Nucleus accumbens (tissue), 56 donors: ENCODE data around the gene LRIG1.

Experiments
- DNase-seq, 56 donors: peaks; one replicate each; lab custom pipeline; 2025; lab: John Stamatoyannopoulos, UW

Gene LRIG1

DNA sequence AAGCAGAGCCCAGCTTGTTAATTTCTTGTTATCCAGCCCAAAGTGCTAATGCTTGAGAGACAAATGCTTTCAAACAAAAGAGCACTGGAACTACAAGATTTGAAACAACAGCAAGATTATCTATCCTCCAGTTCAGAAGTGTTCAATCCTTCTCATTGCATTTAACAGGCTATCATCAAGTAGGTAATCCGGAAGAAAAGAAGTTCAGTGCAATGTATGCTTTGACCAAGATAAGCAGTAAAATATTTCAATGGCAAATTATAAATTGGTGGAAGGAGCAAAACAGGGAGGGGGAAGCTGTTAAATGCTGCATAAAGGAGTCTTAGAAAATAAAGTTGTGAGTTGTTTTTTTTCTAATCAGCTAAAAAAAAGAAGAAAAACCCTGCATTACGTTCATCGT is 8.8 kb downstream of the LRIG1 start:
- no peak for DNase-seq

DNA sequence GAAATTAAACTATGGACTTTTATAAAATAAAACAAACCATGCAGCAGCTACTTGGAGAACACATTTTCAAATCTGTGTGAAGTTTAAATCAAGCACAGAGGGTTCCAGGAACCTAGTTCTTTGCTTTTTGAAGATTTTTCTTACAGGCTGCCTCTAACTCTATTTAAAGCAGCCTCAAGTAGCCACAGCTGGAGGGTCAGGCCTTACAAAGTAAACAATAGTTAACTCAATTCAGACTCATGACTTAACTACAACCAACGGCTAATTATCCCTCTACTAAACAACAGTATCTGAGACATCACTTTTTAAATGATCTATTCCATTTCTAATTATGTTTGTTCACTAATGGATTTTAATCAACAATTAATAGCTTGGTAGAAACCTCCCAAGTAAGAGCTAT is 9.8 kb downstream of the LRIG1 start:
- DNase-seq: no peak

DNA sequence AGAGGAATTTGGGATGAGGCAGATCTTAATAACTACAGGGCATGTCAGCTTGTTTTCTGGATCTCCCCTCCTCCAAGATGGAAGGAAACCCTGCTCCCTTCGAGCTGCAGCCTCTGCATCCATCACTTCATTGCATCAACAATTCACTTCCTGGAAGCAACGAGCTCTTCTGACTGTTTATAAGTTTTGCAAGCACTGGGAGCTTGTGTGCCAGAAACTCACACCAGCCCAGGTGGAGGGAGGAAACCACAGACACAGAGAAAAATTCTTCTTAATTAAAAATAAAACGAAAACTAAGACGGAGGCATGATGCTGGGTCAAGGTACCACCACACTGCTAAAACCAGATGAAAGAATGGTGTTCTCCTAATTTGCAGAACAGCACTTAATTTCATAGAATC is 10.6 kb downstream of the LRIG1 start:
- no peak for DNase-seq

DNA sequence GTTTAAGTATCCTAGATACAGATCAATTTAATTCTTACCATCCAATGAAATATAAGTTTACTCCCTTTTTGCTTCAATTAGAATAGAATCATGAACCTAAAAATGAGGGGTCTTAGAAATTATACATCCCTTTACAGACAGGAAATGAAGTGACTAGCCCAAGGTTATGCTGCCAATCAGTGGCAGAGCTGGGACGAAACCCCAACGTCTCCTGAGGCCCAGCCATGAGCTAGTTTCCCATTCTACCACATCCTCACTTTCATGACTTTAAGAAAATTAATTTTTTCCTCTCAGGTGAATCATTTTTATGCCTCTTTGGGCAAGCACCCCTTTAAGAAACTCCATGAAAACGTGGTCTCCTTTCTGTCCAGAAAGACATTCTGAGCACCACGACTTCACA is 11.2 kb downstream of the LRIG1 start:
- no peak for DNase-seq

DNA sequence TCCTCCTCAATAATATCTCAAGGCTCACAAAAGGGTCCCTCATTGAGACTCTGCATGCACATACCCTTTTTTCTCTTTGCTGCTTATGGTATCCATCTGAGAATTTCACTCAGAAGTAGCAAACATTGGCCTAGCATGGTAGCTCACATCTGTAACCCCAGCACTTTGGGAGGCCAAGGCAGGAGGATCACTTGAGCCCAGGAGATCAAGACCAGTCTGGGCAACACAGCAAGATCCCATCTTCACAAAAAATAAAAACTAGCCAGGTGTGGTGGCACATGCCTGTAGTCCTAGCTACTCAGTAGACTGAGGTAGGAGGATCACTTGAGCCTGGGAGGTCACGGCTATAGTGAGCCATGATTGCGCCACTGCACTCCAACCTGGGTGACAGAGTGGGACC is 11.7 kb downstream of the LRIG1 start:
- DNase-seq: no peak

DNA sequence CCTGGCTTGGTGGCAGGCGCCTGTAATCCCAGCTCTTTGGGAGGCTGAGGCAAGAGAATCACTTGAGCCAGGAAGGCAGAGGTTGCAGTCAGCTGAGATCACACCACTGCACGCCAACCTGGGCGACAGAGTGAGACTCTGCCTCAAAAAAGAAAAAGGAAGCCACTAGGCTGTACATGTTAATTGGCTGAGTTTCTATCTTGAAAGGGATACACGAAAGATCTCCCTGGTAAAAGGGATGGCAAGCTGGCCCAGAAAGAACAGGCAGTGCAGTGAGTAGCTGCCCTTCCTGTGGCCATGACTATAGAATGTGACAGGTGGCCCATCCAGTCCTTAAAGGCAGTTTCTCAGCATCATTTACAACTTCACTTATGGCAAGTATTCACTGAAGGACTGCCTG is 12.3 kb downstream of the LRIG1 start:
- DNase-seq: no peak

DNA sequence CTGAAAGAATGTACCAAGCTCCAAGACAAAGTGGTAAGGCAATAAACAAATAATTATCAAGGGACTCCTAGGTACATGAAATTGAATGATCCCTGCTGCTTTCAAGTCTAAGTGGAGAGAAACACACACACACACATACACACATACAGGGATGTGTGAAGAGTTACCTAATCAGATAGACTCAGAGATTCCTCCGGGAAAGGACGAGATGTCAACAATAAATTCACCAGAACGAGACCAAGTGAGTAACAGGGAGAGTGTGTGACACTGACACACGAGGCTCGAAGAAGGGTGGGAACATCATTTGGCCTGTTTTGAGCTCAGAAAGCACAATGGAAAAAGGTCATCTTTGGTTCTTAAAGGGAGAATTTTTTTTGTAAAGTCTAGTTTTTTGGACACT is 13.4 kb downstream of the LRIG1 start:
- DNase-seq: no peak

DNA sequence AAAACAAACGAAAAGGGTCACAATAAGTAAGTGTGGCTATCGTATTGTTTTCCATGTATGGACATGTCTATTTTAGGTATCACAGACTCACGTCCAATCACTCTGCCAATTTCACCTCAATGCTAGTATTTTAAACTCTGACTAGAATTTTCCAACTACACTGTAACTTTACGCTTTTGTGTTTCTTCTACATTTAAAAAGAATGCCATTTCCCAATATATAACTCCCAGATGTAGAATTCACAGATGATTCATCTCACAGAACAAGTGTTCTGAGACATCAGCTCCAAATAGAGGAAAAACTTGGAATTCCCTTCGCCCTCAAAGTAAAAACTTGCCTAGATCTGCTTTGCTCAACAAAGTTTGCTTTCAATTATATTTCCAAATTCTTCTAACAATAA is 14.2 kb downstream of the LRIG1 start:
- DNase-seq: no peak

DNA sequence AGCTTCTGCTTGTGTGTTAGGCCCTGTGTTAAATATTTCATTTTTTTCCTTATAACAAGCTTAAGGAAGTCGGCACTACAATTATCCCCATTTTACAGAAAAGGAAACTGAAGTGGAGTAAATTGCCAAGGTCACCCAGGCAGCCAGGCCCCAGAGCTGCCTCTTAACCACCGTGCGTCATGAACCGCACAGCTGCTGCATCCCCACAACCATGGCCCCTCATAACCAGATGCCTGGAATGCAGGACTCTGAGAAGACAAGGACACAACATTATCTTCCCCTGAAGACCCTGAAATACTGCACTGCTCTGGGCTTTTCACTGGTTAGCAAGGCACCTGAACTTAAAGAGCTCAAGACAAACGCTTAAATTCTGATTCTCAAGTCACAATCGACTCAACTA is 14.6 kb downstream of the LRIG1 start:
- no peak for DNase-seq

DNA sequence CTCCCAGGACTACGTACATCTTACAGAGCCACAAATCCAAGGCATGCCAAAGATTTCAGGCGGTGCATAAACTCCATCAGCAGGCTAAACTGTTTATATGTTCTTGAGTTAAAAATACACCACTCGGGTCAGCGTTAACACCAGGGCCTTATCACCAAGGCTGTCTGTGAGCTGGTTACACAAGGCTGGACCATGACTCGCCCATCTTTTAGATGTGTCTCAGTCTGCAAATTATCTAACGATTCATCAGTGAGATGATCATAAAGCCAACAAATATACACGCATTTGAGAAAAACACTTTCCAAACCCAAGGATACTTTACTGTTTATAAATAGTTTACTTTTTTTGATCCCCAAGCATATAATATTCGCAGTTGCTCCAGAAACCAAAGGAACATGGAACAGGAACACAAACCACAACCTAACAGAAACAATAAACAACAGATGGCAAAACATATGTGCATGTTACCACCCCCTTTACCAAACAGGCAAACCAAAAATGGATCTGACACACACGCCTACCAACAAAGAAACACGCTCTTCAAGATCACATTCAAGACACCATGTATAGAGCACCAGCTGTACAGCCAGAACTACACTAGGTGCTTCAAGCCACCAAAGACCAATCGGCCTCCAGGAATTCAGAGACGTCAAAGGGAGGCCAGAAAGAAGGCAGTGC is 15.4 kb downstream of the LRIG1 start:
- DNase-seq: no peak

DNA sequence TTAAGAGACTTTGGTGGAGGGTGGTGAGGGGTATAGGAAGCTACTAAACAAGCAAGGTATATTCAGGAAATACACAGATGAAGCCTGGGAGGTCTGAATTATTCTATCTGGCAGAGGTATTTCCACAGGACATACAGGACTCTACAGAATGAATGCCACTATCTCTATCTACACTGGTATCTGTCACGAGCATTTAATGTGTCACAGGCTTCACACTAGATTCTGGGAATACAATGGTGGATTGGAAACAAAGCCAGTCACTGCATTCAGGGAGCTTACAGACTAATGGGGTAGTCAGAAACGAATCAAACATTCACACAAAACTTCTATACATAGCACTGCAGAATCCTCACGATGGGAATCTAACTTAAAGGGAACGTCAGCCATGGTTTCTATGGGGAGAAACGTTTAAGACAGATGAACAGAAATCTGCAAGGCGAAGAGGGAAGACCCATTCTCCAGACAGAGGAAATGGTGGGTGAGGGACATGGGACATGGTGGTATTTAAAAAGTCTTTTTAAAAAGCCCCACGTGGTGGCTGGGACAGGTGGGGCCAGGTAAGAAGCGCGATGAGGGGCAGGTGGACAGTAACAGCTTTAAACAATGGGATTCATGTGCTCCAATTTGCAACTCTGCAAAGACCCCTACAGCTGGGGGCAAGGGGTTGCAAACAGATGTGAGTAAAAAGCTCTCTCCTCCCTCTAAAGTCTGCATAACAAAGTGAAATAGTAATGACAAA is 16.5 kb downstream of the LRIG1 start:
- DNase-seq: no peak

DNA sequence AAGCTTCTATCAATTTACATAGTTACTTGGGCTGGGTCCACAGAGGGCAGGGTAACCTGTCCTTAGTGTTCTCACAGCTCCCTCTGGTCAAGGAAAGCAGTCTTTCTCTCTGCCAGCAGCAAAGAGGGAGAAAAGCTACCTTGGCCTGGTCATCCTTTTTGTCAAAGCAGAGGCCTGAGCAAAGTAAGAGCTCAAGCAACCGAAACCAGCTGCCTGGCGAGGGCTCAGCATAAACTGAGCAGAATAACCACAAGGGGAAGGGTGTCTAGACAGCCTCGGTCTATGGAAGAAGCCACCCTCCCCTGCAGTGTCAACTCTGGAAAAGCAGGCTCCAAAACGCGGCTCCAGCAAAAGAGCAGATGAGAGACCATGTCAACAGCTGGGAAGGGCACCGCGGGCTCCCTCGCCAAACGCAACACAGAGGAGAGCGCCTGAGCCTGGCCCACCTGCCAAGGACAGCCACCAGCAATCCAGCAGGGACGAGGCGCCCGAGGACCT is 17.4 kb downstream of the LRIG1 start:
- peak in 32 of 56 donors; percentile 7 to 79 (median 60) for DNase-seq

DNA sequence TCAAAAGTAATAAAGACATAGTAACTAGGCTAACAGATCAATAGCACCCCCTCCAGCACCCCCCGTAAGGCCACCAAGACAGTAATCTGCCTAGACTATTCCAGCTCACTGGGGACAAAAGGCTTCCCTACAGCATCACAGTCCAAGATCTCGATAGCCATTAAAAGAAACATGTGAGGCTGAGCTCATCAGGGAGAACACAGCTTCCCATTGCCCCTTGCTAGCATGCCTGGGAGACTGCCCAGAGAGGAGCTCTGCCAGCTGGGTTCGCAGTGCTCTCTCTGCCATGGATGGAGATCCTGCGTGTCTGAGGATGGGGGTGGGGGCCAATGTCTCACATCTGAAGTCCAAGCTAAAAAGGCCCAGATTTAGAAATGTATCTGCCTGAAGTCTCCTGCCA is 17.8 kb downstream of the LRIG1 start:
- DNase-seq: peak; percentile 24 to 96 (median 88)

DNA sequence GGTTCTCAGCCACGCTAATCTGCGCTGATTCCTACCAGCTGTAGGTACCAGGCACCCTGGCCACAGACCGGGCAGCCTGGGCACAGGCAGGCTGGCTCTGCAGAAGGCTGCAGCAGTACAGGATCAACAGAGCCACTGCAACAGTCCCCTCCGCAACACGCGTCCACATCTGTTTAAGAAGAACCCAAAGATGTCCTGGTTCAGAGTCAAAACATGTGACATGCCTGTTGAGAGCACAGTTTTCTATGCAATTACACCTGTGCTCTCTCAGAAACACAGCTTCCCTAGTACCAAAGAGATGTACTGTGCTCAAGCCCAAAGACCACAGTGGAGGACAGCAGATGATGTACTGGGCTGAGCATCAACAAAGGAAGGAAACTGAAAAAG is 18.8 kb downstream of the LRIG1 start:
- DNase-seq: peak in 23 of 56 donors; percentile 11 to 41 (median 25)

DNA sequence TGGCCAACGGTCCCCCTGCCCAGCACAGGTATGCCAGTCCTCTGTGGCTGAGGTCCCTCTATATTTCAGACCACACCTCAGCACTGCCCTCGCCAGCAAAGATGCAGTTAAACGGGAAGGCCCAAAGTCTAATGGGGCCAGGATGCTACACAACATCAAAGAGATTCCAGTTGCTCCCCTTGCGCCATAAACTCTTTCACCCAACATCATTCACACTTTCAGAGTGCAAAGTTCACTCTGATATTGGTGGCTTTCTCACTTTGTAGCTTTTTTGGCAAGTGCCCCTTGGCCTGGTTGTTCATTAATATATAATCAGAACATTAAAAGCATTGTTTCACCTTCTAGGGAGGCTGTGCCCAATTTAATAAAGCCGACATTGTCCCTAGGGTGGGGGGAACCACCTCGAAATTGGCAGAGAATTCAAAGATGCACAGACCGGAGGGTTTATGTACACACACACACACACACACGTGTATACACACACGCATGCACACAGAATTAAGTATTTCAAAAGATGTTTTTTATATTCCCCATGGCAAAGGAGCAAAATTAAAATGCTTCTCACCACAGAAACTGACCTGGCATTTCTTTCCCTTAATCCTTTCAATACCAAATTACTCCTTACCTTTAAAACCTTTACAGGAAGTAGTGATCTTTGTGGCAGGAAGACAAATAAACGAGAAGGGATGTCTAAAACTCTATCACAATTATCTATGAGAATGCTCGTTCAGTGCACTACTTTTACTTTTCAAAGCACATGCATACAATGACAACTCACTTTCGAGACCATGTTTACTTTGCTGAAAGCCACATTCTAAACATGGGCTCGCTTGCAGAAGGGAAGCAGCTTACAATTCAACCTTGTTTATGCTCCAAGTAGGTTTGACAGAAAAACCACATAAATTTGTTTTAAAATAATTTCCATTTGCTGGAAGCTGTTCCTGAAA is 19.5 kb downstream of the LRIG1 start:
- no peak for DNase-seq

DNA sequence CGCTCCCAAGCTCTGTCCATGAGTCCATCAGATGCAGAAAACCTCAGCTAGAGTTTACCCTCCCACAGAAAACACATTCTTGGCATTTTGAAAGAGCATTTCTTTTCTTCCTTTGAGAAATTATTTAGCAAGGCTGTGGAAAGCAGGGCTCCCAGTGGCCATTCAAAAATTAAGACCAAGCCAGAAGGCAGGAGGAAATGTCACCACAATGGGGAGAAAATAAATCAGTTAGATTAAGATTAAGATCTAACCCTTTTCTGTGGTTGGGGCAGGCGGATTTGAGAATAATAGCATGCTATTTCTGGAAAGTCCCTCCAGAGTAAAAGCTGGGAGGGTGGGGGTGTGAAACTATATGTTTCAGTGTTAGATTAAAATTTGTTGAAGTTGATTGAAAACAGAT is 20.2 kb downstream of the LRIG1 start:
- DNase-seq: no peak

DNA sequence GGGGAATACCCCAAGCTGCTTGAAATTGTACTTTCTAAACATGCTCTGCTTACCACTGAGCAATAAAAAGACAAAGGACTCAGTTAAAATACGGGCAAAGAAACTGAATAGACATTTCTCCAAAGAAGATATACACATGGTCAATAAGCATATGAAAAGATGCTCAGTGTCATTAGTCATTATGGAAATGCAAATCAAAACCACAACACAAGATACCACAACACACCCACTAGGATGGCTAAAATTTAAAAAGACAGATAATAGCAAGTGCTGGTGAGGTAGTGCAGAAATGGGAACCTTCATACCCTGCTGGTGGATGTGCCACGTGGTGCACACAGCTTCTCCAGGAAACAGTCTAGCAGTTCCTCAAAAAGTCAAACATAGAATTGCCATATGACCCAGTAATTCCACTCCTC is 21.3 kb downstream of the LRIG1 start:
- no peak for DNase-seq

DNA sequence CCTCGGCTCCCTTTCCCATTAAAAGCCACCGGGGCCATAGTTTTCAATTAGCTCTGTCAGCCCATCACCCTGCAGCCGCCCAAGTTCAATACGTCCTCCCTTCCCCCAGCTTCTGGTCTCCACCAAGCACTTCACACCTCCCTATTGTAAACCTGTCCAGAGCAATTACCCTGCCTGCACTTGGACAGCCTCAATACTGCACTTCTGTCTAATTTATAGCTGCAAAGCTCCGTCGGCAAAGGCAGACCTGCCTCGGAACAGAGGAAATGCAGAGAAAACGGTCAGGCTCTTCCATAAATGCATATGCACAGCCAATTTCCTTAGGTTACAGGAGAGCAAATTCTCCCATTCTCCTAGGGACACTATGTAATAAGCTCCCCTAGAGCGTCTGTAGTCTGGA is 21.9 kb downstream of the LRIG1 start:
- DNase-seq: no peak

DNA sequence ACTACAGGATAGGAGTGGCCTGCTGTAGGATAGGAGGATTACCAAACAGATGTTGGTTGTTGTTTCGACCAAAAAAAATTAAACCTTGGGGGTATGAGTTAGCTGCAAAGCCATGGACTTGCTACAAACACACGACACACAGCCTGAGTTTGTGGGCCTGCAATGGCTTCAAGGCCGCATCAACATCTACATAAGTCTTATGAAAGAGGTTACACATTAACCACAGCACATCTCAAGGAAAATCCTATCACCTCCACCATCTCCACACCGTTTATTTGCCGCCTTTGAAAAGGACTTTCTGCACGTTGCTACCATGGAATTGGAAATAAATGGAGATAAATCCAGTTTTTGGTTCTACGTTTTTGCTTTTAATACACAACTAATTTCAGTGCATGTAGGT is 23.0 kb downstream of the LRIG1 start:
- no peak for DNase-seq

DNA sequence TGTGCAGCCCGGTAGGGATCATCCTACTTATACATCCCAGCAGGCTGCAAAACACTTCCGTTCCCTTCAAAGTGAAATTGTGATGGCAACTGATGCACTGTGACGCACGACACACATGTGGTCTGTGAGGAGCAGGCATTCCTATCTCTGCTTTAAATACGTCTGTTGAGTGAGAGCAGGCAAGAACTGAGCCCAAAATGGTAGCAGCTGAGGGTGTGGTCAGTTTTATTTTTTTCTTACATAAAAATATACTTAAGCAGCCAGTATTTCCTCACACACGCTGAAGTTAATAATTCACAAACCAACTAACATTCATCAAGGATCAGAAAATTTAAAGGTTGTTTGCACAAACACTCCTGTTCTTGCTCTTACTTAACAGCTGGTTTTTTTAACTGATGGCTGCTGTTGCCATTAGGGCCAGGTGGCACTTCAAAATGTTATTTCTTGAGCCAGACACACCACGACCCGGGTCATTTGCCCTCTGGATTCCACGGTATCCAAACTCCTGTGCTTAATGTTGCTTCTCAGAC is 23.9 kb downstream of the LRIG1 start:
- no peak for DNase-seq
